ENCODE data around the gene LYPD6B. TPM values are rescaled to one million over a fixed set of nuclear protein-coding genes. Genes with fewer than 3 reads are reported as not detected.

Gene LYPD6B
- total RNA-seq, 1 donor from 2014 or later: 0.58 TPM

GRCh38 chr2:149087751-149088150 lies 49.3 kb downstream of the LYPD6B start:
- Mint-ChIP-seq H3K9me3 (no peaks in the 10 kb centered on the region), H3K27ac (no peak overlapping the region), H3K36me3 (ENCODE audit: low read depth) (no peaks in the 10 kb centered on the region), H3K4me3 (no peak overlapping the region), H3K4me1 (peaks cover 13% of the 10 kb centered on the region), H3K27me3 (no peaks in the 10 kb centered on the region)
- intact Hi-C loops (cut with micrococcal nuclease): no loop called here
- ChIA-PET POLR2A (no interaction called here), CTCF (no interaction called here)
- TF ChIP-seq, protein P1, sequence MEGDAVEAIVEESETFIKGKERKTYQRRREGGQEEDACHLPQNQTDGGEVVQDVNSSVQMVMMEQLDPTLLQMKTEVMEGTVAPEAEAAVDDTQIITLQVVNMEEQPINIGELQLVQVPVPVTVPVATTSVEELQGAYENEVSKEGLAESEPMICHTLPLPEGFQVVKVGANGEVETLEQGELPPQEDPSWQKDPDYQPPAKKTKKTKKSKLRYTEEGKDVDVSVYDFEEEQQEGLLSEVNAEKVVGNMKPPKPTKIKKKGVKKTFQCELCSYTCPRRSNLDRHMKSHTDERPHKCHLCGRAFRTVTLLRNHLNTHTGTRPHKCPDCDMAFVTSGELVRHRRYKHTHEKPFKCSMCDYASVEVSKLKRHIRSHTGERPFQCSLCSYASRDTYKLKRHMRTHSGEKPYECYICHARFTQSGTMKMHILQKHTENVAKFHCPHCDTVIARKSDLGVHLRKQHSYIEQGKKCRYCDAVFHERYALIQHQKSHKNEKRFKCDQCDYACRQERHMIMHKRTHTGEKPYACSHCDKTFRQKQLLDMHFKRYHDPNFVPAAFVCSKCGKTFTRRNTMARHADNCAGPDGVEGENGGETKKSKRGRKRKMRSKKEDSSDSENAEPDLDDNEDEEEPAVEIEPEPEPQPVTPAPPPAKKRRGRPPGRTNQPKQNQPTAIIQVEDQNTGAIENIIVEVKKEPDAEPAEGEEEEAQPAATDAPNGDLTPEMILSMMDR (IDR thresholded peaks at IDR 0.05): no peak
- ATAC-seq (ENCODE audit: low read depth) (no peak), DNase-seq (no peak)

- TF ChIP-seq, protein P1 (IDR thresholded peaks at IDR 0.05): no peak
- DNase-seq: no peak
- no peak overlapping the region for H3K4me3 Mint-ChIP-seq
Observed at GRCh38 chr2:149089068-149089467, 50.6 kb downstream of the LYPD6B start.

GRCh38 chr2:149090706-149091105 lies 52.2 kb downstream of the LYPD6B start:
- Mint-ChIP-seq H3K27me3 (peaks cover 3% of the 10 kb centered on the region), H3K9me3 (no peaks in the 10 kb centered on the region), H3K36me3 (ENCODE audit: low read depth) (no peaks in the 10 kb centered on the region), H3K27ac (no peak overlapping the region), H3K4me1 (peaks cover 10% of the 10 kb centered on the region), H3K4me3 (no peak overlapping the region)
- ATAC-seq (ENCODE audit: low read depth) (no peak), DNase-seq (no peak)
- TF ChIP-seq, protein P1 (IDR thresholded peaks at IDR 0.05): no peak
- ChIA-PET CTCF (no interaction called here), POLR2A (no interaction called here)
- intact Hi-C loops (cut with micrococcal nuclease): no loop called here

More at GRCh38 chr2:149089068-149089467, 50.6 kb downstream of the LYPD6B start:
- Mint-ChIP-seq H3K9me3 (no peaks in the 10 kb centered on the region), H3K27me3 (peaks cover under 1% of the 10 kb centered on the region), H3K4me1 (peaks cover 13% of the 10 kb centered on the region), H3K27ac (no peak overlapping the region), H3K36me3 (ENCODE audit: low read depth) (no peaks in the 10 kb centered on the region)
- intact Hi-C loops (cut with micrococcal nuclease): no loop called here
- ChIA-PET POLR2A (no interaction called here), CTCF (no interaction called here)
- no peak for ATAC-seq (ENCODE audit: low read depth)

- peaks cover 3% of the 10 kb centered on the region for H3K27me3 Mint-ChIP-seq
- intact Hi-C loops (cut with micrococcal nuclease): no loop called here
- TF ChIP-seq, protein P1 (IDR thresholded peaks at IDR 0.05): no peak
- no peak overlapping the region for H3K27ac Mint-ChIP-seq
- no peaks in the 10 kb centered on the region for H3K9me3 Mint-ChIP-seq
- H3K4me1 Mint-ChIP-seq: peaks cover 3% of the 10 kb centered on the region
- ChIA-PET CTCF (no interaction called here), POLR2A (no interaction called here)
- no peak overlapping the region for H3K4me3 Mint-ChIP-seq
- no peak for DNase-seq
- ATAC-seq (ENCODE audit: low read depth): no peak
- H3K36me3 Mint-ChIP-seq (ENCODE audit: low read depth): no peaks in the 10 kb centered on the region
Observed at GRCh38 chr2:149093579-149093978, 55.1 kb downstream of the LYPD6B start.

DNA sequence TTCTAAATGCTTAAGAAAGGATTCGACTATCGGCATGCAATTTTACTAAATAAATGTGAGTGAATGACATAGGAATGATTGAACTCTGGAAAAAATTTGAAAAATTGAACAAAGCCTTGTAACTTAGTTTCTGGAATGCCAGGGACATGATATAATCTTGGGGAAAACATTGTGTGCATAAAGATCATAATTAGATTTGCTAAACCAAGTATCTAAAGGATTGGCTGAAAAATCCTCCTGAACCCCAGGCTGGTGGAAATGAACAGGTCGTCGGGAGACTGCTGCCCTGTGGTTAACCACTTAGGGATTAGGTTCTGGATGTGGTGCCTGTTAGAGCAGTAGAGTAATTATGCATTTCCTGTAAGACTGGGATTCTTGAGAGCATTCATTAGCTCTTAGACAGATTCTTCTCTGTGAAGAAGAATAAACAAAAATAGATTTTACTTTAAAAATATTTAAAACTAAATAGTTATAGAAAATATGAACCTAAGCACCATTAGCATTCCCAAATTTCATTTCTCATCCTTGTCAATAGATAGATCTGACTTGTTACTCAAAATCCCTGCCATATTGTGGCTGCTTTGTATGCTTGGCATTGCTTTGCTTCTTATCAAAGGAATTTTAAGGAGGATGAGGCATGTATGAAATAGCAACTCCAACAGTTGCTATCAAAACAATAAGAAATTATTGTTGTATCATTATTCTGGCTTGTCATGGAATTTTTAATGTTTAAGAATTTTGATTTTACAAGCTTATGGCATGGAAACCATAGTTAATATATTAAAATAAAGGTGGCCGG lies 55.9 kb downstream of the LYPD6B start:
- H3K4me3 Mint-ChIP-seq: no peak overlapping the region
- H3K4me1 Mint-ChIP-seq: no peaks in the 10 kb centered on the region
- H3K9me3 Mint-ChIP-seq: no peaks in the 10 kb centered on the region
- DNase-seq (no peak), ATAC-seq (ENCODE audit: low read depth) (no peak)
- POLR2A ChIA-PET: no interaction called here
- CTCF ChIA-PET: no interaction called here
- H3K27ac Mint-ChIP-seq: no peak overlapping the region
- H3K36me3 Mint-ChIP-seq (ENCODE audit: low read depth): no peaks in the 10 kb centered on the region
- TF ChIP-seq, protein P1 (IDR thresholded peaks at IDR 0.05): no peak
- intact Hi-C loops (cut with micrococcal nuclease): no loop called here
- H3K27me3 Mint-ChIP-seq: peaks cover 3% of the 10 kb centered on the region
